GM18867 (cell line): Measurements from ENCODE around the gene OSMR.
"Not testable (repeated sequence)": the region's sequence is repeated elsewhere in the genome, so short reads cannot be mapped to it uniquely, and the experiment has no call there.

ENCODE experiments used
- ATAC-seq: cut with Tn5 transposase; IDR thresholded peaks from one replicate; pipeline ENCODE4 v1.9.1; 2021; ENCODE audit warnings: mild to moderate bottlenecking, moderate library complexity; ENCODE audit not compliant: unreplicated experiment

Gene OSMR

DNA sequence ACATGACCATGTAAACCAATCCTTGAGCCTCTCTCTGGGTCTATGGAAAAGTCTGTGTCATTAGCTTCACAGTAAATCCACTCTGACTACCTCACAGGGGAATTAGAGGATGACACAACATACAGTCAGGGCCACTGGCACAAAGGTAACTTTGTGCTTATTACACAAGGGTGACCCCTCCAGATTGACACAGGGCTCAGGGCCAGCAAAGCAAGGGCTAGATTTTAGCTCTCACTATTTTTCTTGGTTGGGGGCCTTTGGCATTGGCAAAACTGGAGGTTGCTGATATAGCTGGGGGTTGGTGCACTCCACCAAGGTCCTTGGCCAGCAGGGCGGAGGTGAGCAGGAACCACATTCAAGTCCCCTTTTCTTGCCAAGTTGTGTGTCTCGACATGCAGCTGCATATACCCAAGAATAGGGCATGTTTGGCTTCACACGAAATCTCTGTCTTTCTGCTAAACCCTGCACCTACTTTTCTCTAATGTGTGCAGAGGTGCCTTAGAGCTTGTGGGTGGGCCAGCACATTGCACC, 15.2 kb upstream of the OSMR start:
- ATAC-seq, result no peak

DNA sequence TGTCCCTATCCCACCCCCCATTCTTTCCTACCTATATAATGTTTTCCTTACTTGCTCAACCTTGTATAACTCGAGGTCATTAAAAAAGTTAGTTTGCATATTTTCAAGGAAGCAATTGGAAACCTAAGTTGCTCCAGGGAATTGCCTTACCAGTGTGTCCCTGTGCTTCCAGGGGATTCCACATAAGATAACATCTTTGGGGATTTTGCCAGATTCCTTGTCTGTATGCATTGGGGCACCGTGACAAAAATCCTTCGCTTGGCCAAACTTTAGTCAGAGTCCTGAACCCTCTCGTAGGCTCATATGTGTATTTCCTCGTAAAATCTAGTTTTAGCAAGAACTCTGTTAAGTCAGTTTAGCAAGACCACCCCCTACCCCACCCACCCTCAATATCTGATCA, 14.7 kb upstream of the OSMR start:
- ATAC-seq, result no peak

DNA sequence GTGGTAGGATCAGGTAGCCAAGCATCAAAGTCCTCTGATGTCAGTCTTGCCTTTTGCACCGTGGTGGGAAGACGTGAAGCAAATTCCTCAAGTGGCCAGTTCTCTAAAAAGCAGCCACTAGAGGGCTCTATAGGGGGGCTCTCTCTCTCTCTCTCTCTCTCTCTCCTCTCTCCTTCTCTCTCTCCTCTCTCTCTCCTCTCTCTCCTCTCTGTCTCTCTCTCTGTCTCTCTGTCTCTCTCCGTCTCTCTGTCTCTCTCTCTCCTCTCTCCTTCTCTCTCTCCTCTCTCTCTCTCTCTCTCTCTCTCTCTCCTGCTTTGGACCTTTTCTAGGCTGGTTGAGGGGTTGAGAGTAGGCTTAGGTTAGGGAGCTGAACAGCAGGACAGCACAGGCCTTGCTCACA, 13.9 kb upstream of the OSMR start:
- no peak for ATAC-seq

DNA sequence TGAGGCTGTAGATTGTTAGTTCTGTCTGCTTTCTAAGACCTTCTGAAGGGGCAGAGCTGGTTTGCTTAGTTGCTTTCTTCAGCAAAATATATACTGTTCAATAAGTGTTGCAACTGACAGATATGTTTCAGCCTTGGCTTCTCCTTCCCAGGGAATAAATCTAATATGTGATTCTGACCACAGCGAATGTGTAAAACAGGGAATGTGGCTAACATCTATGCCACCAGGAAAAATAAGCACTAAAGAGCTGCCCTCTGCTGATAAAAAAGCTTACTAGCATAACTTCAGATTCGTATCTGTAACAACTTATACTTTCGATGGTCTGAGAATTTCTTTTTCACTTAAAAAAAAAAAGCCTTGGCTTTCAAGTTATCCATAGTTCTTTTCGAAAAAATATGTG, 13.0 kb upstream of the OSMR start:
- ATAC-seq, result no peak

DNA sequence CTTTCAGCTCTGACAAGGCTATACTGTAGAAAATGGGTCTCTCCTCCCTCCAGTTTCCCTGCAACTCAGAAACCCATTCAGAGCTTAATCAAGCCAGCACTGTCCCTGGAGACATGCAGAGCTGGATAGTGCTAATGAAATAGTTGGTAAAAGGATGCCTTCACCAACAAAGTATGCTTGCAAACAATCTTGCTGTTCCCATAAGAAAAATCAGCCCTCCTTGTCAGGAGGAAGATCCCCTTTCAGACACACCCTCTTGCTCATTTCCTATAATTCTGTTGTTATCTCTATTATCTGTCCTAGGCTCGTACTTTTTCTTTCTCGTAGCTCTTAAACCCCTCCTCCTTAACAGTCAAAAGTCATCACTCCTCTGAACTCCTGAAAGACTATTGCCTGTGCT, 9.9 kb upstream of the OSMR start:
- no peak for ATAC-seq

DNA sequence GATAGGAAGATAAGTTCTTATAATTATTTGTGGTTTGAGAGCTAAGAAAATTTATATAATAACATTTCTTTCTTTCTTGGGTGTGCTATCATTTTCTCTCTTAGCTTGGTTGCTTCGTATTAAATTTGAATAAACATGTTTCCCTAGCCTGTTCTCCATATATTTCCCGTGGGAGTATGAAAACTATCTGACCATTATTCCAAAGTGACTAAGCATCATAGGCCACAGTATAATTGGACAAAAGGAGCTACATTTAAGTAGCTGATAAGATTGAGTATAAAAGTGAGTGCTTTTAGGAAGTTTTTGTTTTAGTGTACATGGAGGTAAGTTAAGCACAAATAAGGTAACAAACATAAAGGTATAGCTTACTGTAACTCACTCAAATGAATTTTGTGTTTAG, 8.4 kb upstream of the OSMR start:
- no peak for ATAC-seq

DNA sequence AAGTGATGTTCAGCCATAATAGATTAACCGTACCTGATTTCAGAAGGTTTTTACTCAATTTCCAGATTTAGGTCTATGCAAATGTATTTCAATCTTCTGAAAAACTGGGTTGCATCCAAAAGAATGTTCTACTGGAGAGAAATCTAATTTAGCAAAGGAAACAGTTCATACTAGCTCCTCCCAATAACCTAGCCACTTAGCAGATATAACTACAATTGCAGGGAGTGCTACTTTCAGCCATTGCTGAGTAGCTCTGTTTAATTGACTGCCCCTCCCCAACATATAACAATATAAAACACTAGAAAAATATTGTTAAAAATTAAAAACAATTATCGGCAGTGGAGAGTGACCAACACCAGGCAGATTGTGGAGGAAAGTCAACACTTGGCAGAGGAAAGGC, 7.9 kb upstream of the OSMR start:
- ATAC-seq, result no peak

DNA sequence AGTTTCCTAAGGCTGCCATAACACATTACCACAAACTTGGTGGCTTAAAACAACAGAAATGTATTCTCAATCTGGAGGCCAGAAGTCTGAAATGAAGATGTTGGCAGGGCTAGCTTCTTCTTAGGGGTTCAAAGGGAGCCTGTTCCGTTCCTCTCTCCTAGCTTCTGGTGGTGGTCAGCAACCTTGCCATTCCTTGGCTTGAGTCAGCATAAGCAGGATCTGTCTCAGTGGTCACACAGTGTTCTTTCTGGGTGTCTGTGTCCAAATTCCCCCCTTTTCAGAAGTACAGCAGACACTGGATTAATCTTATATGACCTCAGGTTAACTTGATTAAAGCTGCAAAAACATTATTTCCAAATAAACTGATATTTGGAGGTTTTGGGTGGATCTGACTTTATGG, 2.1 kb upstream of the OSMR start:
- ATAC-seq, result no peak

DNA sequence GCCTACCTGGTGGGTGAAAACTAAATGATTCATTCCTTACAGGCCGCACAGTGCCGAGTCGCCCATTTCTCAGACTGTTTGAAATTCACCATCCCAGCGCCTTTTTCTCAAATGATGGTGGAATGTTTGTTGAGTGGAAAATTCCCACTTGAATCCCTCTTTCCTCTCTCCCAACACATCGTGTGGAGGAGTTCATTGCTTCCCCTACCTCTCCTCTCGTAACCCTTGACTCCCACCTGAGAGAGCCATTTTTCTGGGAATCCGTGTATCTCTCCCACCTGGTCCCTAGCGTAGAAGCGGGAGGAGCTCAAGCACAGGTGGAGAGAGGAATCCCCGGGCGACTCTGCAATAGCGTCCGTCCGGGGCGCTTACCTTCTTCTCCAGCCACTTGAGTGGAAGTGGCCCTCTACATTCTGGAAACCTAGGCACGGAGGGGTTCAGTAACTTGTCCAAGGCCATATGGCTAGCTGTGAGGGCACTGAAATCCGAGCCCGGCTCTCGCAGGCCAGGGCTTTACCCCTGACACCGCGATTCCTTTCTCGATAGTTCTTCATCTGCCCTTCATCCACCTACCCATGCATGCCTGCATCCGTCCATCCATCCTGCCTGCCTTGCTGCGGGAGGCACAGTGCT, 683 bp downstream of the OSMR start:
- ATAC-seq, result no peak

DNA sequence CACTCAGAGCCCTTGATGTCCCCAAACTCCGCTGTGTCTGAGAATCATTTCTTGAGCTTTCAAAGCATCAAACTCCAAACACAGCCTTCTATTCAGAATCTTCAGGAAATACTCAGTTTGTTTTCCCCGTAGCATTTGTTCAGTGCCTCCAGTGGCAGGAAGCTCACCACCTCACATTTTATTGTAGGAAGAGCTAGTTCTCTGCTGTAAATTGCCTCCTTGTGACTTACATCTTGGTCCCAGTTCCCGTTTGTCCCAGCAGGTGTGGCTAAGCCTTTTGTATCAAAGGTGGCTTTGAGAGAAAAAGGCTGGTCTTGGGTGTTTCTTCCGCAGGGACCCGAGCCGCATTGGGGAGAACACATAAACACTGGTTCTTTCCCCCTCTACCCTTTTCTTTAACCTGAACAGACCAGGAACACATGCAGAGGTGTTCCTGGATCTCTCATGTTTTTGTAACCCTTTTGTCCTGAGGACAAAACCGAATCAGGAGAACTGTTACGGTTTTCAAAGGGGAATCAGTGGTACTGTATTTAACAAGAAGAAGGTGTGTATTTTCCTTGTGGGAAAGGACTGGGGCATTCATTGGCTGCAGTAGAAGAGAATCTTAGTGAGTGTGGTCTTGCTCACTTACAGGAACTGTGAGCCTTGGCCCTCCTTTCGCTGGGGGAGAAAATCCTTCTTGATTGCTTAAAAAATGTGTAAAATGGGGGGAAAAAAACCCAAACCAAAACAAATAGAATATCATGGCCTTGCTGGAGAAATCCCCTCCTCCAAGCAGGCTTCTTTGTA, 1.9 kb downstream of the OSMR start:
- ATAC-seq, result no peak

DNA sequence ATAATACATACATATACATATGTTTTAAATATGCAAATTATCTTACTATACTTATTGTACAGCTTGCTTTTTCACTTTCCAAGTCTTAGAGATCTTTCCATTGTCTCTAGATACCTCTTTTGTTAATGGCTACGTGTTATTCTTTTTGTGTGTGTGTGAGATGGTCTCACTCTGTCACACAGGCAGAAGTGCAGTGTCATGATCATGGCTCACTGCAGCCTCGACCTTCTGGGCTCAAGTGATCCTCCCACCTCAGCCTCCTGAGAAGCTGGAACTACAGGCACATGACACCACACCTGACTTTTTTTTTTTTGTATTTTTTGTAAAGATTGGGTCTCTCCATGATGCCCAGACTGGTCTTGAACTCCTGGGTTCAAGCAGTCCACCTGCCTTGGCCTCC, 2.8 kb downstream of the OSMR start:
- ATAC-seq, result no peak

DNA sequence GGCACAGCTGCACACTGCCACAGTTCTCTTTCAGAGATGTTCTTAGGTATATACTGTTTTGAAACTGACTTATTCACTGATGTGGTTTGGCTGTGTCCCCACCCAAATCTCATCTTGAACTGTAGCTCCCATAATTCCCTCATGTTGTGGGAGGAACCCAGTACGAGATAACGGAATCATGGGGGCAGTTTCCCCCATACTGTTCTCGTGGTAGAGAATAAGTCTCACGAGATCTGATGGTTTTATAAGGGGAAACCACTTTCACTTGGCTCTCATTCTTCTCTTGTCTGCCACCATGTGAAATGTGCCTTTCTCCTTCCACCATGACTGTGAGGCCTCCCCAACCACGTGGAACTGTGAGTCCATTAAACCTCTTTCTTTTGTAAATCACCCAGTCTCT, 5.8 kb downstream of the OSMR start:
- not testable (repeated sequence) for ATAC-seq

DNA sequence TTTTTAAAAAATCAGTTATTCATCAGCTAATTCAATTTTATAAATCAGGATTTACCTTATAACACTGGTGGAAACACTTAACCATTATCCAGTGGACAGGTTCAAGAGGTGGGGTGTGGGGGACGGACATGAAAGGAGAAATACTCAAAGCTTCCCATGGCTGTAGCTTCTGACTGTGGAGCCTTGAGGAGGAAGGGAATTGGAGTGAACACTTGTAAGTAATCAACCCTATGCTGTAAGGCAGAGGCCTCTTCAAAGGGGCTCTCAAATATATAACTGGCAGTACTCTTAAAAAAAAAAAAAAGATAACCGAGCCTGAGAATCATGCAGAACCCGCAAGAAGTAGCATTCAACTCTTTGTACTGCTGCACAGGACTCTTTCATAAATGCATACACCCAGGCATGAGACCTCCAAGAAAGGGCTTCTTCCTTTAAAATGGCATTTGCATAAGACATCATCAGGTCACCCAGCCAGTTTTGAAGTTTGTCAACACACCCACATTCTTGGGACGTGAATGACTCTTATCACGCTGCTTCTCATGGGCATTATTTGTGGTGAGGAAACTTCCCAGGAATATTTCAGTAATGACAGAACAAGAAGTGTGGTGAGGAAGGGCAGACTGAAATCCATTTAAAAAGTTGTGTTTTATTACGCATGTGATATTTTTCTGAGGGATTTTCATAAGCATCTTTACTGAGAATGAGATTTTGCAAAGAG, 8.1 kb downstream of the OSMR start:
- ATAC-seq, result no peak

DNA sequence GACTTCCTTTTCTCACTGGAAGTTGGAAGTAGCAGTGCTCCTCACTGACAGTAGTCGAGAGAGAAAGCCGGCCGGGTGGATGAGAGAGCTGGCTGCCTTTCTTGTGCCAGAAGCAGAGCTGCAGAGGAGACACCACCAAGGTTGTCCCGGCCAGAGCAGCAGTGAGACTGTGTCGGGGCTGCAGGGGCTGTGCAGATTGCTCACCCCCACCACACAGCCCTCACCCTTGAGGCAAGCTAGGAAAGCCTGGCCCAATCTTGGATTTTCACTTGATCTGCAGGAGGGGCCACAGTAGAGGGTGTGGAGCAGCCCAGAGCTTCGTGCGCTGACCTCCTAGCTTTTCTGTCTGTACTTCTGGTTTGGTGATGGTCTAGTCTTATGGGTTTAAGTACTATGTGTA, 9.1 kb downstream of the OSMR start:
- ATAC-seq, result no peak

DNA sequence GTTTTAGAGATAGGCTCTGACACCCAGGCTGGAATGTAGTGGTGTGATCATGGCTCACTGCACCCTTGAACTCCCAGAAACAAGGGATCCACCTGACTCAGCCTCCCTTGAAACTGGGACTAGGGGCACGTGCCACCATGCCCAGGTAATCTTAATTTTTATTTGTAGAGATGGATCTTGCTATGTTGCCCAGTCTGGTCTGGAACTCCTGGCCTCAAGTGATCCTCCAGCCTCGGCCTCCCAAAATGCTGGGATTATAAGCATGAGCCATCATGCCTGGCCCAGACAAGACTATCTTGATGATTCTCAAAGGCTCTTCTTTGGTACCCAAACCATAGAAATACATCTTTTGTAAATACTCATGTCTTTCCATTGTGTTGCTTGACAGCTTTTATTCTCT, 10.8 kb downstream of the OSMR start:
- ATAC-seq, result no peak

DNA sequence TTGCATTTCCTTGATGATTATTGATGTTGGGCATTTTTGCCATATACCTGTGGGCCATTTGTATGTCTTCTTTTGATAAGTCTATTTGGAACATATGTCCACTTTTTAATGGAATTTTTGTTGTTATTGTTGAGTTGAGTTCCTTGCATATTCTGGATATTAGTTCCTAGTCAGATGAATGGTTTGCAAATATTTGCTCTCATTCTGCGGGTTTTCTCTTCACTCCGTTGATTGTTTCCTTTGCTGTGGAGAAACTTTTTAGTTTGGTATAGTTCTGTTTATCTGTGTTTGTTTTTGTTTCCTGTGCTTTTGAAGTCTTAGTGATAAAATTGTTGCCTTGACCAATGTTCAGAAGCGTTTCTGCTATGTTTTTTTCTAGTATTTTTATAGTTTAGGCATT, 13.0 kb downstream of the OSMR start:
- no peak for ATAC-seq

DNA sequence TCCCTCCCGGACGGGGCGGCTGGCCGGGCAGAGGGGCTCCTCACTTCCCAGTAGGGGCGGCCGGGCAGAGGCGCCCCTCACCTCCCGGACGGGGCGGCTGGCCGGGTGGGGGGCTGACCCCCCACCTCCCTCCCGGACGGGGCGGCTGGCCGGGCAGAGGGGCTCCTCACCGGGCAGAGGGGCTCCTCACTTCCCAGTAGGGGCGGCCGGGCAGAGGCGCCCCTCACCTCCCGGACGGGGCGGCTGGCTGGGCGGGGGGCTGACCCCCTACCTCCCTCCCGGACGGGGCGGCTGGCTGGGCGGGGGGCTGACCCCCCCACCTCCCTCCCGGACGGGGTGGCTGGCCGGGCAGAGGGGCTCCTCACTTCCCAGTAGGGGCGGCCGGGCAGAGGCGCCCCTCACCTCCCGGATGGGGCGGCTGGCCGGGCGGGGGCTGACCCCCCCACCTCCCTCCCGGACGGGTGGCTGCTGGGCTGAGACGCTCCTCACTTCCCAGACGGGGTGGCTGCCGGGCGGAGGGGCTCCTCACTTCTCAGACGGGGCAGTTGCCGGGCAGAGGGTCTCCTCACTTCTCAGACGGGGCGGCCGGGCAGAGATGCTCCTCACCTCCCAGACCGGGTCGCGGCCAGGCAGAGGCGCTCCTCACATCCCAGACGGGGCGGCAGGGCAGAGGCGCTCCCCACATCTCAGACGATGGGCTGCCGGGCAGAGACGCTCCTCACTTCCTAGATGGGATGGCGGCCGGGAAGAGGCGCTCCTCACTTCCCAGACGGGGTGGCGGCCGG, 16.4 kb downstream of the OSMR start:
- ATAC-seq, result not testable (repeated sequence)

DNA sequence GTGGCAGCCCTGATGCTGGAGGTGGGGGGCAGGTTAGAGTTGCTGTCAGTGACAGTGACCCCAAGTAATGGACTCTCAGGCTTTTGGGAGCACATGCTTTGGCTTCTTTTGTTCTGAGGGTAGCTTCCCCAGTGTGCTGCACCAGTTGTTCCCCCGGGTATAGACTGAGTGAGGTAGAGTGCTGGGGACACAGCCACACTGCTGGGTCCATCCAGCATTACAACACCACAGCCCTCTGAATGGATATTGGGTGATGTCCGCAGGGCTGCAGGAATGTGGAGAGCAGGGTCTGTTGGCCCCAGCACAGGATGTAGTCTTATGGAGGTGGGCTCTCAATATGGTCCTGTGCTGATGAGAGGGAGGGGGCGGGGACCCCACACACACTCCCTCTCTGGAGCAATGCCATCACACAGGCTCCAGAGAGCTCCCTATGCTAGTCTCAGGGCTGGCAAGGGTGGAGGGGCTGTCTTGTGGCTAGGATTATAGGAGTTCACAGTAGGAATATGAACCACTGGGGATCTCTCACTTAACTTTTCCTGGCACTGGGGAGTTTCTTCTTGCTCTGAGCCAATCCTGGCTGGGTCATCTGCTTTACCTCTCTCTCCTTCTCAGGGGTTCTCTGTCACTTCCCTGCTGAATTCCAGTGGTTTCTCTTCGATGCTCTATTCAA, 20.7 kb downstream of the OSMR start:
- ATAC-seq, result no peak

DNA sequence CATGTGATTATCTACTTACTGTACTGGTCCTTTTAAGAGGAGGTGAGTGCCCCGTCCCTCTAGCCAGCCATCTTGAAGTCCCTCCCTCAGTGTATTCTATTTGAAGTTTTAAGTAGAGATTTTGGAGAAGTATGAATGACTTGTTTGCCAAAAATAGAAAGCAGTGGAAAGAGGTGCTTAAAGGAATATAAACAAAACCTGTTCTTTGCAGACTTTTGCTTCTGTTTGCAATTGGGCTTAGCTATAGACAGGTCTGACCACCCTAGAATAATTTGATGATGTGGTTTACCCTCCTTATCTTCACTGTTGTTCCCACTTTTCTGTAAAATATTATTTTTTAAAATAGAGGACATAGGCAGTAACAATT, 21.2 kb downstream of the OSMR start:
- ATAC-seq, result no peak

DNA sequence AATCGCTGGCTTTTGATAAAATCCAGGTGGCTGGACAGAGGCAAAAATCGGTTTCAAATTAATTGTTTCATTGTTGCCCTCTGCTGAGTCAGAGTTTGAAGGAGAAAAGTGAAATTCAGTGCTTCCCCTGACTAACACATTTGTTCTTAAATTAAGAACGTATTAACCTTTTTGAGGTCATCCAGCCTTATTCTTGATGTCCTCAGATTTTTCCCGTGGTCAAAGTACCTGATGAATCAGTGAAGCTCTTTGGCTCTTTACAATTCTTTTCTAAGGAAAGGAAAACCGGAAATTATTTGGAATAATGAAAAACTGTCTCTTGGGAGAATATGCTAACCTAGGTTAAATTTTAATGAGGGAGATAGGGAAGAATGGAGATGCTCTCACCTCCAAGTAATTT, 21.6 kb downstream of the OSMR start:
- no peak for ATAC-seq

DNA sequence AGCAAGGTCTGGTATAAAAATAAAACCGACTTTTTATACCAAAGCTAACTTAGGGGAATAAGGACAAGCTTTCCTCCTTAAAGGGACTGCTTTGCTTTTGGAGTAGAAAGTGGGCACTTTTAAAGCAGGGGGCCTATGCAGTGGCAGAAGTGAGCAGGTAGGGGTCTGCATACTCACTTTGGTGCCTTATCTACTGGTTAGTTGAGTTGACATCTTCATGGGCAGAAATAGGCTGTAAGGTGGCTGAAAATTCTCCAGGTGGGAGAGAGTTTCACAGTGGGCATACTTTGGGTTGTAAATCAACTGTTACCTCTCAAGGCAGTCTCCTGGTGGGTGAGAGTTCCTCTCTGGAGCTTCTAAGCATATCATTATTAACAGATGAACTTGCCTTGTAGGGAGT, 24.8 kb downstream of the OSMR start:
- ATAC-seq, result no peak
